NCI-H146 (cell line): ENCODE measurements around the gene SNX13.
A peak's percentile ranks its signal among the peaks of the same experiment; 100 is the strongest.
"Not testable (repeated sequence)": the region's sequence is repeated elsewhere in the genome, so short reads cannot be mapped to it uniquely, and the experiment has no call there.

Experiments
- DNase-seq: peaks from one replicate; lab custom pipeline; 2025; lab: John Stamatoyannopoulos, UW

The SNX13 gene

DNA sequence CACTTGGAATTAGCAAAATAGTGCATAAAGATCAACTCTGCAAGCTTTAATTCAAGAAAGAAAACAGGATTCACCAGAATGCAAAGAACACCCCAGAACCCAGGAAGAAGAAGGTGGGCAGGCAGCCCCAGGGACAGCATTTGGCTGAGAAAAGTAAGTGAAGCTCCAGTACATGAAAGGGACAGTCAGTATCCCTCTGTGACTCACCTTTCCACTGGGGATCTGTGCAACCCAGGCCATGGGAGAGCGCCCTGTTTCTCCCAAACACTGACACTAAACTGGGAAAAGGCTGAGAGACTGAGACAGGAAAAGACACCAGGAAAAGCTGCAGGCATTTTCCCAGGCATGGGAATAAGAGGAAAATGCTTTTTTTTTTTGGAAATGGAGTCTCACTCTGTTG lies 28.2 kb downstream of the SNX13 start:
- no peak for DNase-seq

GRCh38 chr7:17910377-17910776 lies 29.9 kb downstream of the SNX13 start:
- no peak for DNase-seq

DNA sequence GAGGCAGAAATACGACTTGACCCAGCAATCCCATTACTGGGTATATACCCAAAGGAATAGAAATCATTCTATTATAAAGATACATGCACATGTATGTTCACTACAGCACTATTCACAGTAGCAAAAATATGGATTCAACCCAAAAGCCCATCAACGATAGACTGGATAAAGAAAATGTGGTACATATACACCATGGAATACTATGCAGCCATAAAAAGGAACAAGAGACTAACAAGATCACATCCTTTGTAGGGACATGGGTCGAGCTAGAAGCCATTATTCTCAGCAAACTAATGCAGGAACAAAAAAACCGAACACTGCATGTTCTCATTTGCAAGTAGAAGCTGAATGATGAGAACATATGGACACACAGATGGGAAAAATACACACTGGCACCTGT lies 31.0 kb downstream of the SNX13 start:
- not testable (repeated sequence) for DNase-seq

- no peak for DNase-seq
These were observed 33.3 kb downstream of the SNX13 start for GRCh38 chr7:17907014-17907413.

GRCh38 chr7:17903337-17903736 lies 37.0 kb downstream of the SNX13 start:
- no peak for DNase-seq

GRCh38 chr7:17902599-17902998 lies 37.7 kb downstream of the SNX13 start:
- peak; percentile 6 for DNase-seq

DNA sequence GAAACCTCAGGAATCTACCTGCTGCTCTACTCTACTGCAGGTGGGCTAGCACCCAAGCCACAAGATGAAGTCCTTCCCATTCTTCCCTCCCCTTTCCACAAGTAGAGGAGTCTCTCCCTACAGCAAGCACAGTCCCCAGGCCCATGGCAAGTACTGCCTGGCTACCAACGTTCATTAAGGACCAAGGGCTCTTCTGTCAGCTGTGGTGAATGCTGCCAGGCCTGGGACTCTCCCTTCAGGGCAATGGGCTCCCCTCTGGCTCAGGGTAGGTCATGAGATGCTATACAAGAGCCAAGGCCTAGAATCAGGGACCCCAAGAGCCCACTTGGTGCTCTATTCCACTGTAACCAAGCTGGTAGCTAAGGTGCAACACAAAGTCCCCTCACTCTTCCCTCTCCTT lies 39.8 kb downstream of the SNX13 start:
- no peak for DNase-seq

DNA sequence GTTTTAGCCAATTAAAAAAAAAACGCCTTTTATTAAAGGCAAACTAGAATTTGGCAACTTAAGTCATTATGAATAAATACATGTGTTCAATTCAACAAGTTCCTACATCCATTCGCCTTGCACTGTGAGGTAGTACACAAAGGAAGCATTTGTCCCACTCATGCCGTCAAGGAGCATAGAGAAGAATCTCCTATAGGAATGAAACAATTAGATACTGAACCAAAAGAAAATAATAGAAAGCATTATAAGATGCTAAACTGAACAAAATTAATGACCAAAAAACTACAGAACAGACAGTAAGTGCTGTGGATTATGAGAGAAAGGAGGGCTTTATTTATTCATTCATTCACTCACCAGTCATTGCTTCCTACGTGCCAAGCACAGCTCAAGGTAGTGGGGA lies 42.2 kb downstream of the SNX13 start:
- DNase-seq = no peak

GRCh38 chr7:17887286-17887685 lies 53.0 kb downstream of the SNX13 start:
- no peak for DNase-seq

- no peak for DNase-seq
These were observed 57.6 kb downstream of the SNX13 start for GRCh38 chr7:17882685-17883084.

DNA sequence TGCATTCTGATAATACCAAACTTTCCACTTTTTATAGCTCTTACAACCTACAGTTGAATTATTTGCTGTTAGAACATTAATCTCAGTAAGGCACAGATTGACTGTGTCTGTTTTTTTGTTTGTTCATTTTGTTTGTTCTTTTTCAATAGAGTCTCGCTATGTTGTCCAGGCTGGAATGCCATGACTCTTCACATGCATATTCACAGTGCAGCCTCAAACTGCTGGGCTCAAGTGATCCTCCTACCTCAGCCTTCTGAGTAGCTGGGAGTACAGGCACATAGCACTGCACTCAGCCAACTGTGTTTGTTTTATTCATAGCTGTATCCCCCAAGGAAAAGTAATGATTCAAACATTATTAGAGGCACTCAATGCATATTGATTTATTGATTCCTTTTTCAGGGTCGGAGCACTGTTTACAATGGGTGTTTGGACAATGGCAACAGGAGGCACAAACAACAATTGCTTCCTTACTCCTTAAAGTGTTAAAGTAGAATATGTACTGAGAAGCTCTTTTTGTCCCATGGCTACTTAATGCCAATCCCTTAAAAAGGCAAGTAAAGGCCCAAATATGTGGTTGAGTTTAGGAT lies 61.1 kb downstream of the SNX13 start:
- DNase-seq = no peak

DNA sequence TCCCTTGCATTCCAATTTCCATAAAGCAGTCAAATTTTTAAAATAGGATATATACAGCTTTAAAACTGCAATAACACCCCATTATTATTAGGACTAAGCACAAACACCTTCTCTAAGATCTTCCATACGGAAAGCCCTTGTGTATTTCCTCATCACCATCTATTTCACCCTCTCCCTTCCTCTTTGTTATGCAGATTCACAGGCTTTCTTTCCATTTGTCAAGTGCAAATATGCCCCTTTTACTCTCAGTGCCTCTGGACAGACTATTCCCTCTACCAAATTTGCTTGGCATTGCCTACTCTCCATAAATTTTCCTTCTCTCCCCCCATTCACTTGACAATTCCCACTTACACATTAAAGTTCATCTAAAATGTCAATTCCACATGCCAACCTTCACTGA lies 61.7 kb downstream of the SNX13 start:
- DNase-seq = no peak

DNA sequence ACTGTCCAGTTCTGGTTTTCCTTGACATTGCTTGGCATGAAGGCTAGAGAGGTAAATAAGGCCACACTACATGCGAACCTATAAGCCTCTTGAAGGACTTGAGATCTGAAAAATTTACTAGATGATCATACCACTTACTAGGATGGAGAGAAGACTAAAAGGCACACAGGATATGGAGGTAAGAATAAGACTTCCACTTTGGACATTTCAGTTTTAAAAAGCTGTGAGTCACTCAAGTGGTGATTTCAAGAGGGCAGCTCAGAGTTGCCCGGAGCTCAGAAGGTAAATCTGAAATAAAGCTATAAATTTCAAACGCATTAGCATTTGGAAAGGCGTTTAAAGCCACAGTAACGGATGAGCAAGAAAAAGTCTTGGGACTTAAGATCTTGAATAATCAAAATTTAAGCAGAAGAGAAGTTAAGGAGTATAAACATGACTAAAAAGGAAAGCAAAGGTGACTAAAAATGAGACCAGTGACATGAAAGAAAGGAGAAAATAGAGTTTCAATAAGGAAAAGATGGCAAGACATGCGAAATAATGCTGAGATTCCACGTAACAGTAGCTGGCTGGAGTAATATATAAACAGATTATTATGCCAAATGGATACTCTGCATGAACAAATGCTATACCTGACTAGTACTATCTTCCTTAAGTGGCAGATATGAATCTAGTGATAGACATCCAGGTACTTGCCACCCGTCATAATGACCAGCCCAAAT lies 68.3 kb downstream of the SNX13 start:
- no peak for DNase-seq

DNA sequence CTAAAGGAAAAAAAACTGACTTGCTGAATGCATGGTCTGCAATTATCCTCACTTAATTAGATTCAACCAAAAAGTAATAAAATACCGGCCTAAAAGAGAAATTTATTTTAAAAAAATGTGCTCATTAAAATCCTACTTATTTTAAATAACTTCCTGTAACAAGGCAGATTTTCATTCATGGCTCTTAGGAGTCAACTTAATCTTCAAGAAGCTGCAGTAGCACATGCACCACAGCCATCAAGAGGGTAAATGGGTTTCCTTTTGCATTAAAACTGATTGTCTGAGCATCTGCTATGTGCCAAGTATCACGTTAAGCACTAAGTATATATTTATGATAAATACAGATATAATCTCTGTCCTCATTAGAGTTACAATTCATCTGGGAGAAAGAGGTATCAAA lies 69.9 kb downstream of the SNX13 start:
- no peak for DNase-seq

DNA sequence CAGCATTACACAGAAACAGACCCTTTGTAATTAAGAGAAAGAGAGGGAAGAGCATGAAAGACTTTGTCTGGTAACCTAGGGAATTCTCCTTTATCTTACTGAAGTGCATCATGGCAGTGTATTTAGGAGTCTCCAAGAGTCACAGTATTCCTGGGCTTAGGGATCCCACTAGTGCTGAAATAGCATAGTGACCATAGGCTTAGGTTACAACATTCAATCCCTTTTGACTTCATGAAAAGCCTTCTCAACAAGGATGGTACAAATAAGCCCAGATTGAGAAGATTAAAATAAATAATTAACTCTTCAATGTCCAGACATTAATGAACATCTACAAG lies 76.5 kb downstream of the SNX13 start:
- no peak for DNase-seq

GRCh38 chr7:17863095-17863808 lies 77.0 kb downstream of the SNX13 start:
- no peak for DNase-seq

GRCh38 chr7:17856251-17856650 lies 84.0 kb downstream of the SNX13 start:
- DNase-seq = no peak

GRCh38 chr7:17855202-17855601 lies 85.1 kb downstream of the SNX13 start:
- DNase-seq = no peak

GRCh38 chr7:17854261-17855047 lies 85.8 kb downstream of the SNX13 start:
- DNase-seq = no peak

DNA sequence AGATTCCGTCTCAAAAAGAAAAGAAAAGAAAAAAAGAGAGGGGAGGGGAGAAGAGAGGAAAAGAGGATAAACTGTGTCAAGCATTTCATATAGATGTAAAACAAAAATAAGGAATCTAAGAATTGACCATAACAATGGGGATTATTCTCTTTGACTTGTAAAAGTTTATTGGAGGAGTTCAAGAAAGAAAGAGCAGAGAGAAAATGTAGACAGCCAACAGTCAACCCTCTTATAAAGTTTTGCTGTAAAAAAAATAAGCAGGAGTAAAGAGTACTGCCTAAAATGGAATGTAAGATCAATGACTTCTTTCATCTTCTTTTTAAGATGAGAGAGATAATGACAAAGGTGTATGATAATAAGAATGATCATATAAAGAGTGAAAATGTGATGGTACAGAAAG lies 87.9 kb downstream of the SNX13 start:
- no peak for DNase-seq

GRCh38 chr7:17849504-17849903 lies 90.8 kb downstream of the SNX13 start:
- no peak for DNase-seq

DNA sequence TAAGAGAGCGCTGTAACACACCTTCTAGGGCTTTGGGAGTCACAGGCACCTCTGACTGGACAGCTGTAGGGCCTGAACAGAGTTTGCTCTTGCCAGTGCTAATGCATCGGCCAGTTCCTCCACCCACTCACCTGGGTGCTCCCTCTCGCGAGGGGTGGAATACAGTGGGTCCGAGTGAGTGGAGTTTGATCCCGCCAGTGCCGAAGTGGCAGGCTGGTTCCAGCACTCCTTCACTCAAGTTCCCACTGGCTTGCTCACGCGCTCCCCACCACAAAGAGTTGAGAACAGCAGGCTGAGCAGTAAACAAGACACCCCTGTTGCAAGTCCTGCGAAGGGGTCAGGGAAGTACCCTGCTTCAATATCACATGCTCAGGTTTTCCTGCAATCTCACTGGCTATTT lies 91.8 kb downstream of the SNX13 start:
- DNase-seq = no peak

DNA sequence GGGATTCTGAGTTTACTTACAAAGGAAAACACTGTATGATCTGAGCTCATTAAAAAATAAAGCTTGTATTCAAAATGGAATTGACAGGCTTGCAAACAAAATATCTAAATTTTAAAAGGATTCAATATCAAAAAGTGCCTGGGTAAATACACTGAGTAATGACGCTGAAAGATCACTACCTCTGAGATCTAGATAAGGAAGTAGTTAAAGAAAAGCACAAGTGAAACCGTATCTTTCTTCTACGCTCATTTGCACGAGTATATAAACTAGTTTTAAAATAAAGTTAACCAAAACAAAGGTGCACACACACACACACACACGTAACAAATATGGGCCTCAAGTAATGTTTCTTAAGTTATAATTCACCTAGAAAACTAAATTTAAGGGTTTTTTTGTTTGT lies 93.4 kb downstream of the SNX13 start:
- DNase-seq = no peak
